Endothelial cell of umbilical vein (primary cell): Measurements from ENCODE around the gene OR9A2. TPM values are rescaled to one million over a fixed set of nuclear protein-coding genes. Genes with fewer than 3 reads are reported as not detected.

Experiments used
- BruUV-seq: library from RNA; stranded (reverse); fragments of 400-500 nt; replicated peaks from 2 replicates; lab custom pipeline; 2021; lab: Mats Ljungman, UMichigan
- CTCF ChIA-PET: fragments of 300-600, 350-600 bp; sonication (Branson Sonifier 250); formaldehyde crosslinking; loops from one replicate; lab custom pipeline; 2021; ENCODE audit warnings: antibody characterized with exemption, inconsistent platforms; lab: Charles Lee
- POLR2A ChIA-PET: fragments of 300-600, 350-600 bp; sonication (Branson Sonifier 250); formaldehyde crosslinking; loops from one replicate; lab custom pipeline; 2021; ENCODE audit warnings: antibody characterized with exemption, inconsistent platforms; lab: Charles Lee
- DNase-seq: peaks from one replicate; pipeline ENCODE4 v3.0.0-alpha.2; 2011; ENCODE audit warnings: low read depth, low spot score
- FAIRE-seq: peaks from 2 replicates; lab custom pipeline; 2011; peaks lifted over from hg19 to GRCh38; lab: Jason Lieb, UNC
- H2AFZ ChIP-seq: 2 replicates; pipeline ENCODE4 v1.6.0; 2012; ENCODE audit warnings: low read depth, low read length, control low read depth, inconsistent platforms
- H3K27ac ChIP-seq: 2 replicates; pipeline ENCODE4 v1.5.1; 2011; ENCODE audit warnings: low read depth, mild to moderate bottlenecking, control low read depth, low read length, moderate library complexity; ENCODE audit not compliant: insufficient read depth
- H3K27me3 ChIP-seq, 2 experiments: 2 replicates each; pipeline versions ENCODE4 v1.6.0 to v1.6.1; 2011; ENCODE audit warnings: low read length in 2 of 2, mixed read lengths in 1 of 2; ENCODE audit not compliant: control insufficient read depth in 2 of 2, insufficient read depth in 2 of 2
- H3K36me3 ChIP-seq, 2 experiments: 2 replicates in 1 of 2; 3 replicates in 1 of 2; pipeline ENCODE4 v1.5.1; 2011; ENCODE audit warnings: low read length in 2 of 2, mild to moderate bottlenecking in 1 of 2, moderate library complexity in 1 of 2; ENCODE audit not compliant: control insufficient read depth in 2 of 2, insufficient read depth in 2 of 2; ENCODE audit errors: extremely low read depth in 1 of 2
- H3K4me1 ChIP-seq: 3 replicates; pipeline ENCODE4 v1.5.1; 2011; ENCODE audit warnings: mild to moderate bottlenecking, low read length; ENCODE audit not compliant: control insufficient read depth, insufficient read depth; ENCODE audit errors: extremely low read depth
- H3K4me2 ChIP-seq: 2 replicates; pipeline ENCODE4 v1.6.1; 2011; ENCODE audit warnings: low read length, control low read depth, mixed read lengths; ENCODE audit not compliant: insufficient read depth
- H3K4me3 ChIP-seq, 3 experiments: fragments of 200-600 bp in 1 of 3; sonication (generic), shearing (Covaris generic) in 1 of 3; replicated peaks in 1 of 3; 2 replicates each; pipeline ENCODE4 v1.5.1; 2011 to 2016; ENCODE audit warnings: control low read depth in 3 of 3, low read length in 3 of 3, mild to moderate bottlenecking in 2 of 3, inconsistent platforms in 1 of 3, low read depth in 1 of 3, moderate library complexity in 1 of 3; ENCODE audit not compliant: insufficient read depth in 1 of 3
- H3K79me2 ChIP-seq: 2 replicates; pipeline ENCODE4 v1.6.0; 2012; ENCODE audit warnings: low read length, inconsistent platforms; ENCODE audit not compliant: control insufficient read depth, insufficient read depth
- H3K9ac ChIP-seq: replicated peaks from 2 replicates; pipeline ENCODE3; 2011; ENCODE audit warnings: low read length, control low read depth; ENCODE audit not compliant: insufficient read depth; ENCODE audit errors: extremely low read depth
- H3K9me1 ChIP-seq: replicated peaks from 3 replicates; pipeline ENCODE4 v1.6.0; 2011; ENCODE audit warnings: mild to moderate bottlenecking, low read length; ENCODE audit not compliant: control insufficient read depth, insufficient read depth; ENCODE audit errors: extremely low read depth
- H3K9me3 ChIP-seq: replicated peaks from 2 replicates; pipeline ENCODE4 v1.5.1; 2012; ENCODE audit warnings: low read length, inconsistent platforms; ENCODE audit not compliant: control insufficient read depth, insufficient read depth
- H4K20me1 ChIP-seq: replicated peaks from 2 replicates; pipeline ENCODE3; 2011; ENCODE audit warnings: mild to moderate bottlenecking, low read length; ENCODE audit not compliant: control insufficient read depth, insufficient read depth; ENCODE audit errors: extremely low read depth
- CTCF ChIP-seq, 2 donors: IDR thresholded peaks; 1 replicate in 1 of 2; 2 replicates in 1 of 2; pipeline ENCODE4 v1.5.1; 2011; ENCODE audit warnings: low read length in 2 of 2, mild to moderate bottlenecking in 2 of 2, moderate library complexity in 2 of 2, control low read depth in 1 of 2, inconsistent platforms in 1 of 2, low read depth in 1 of 2; ENCODE audit not compliant: insufficient read depth in 1 of 2; ENCODE audit errors: extremely low read depth in 1 of 2
- EZH2 ChIP-seq: IDR thresholded peaks from 2 replicates; pipeline ENCODE4 v1.6.1; 2012; ENCODE audit warnings: borderline replicate concordance, low read depth, mild to moderate bottlenecking, moderate library complexity, low read length, inconsistent platforms; ENCODE audit not compliant: severe bottlenecking
- FOS ChIP-seq: IDR thresholded peaks from 2 replicates; pipeline ENCODE4 v1.6.1; 2011; ENCODE audit warnings: mild to moderate bottlenecking, low read length, moderate library complexity, borderline replicate concordance; ENCODE audit not compliant: insufficient read depth
- GATA2 ChIP-seq: IDR thresholded peaks from 2 replicates; pipeline ENCODE4 v1.7.0; 2011; ENCODE audit warnings: low read depth, mild to moderate bottlenecking, moderate library complexity, mixed read lengths, low read length; ENCODE audit not compliant: insufficient read length, insufficient read depth
- JUN ChIP-seq: IDR thresholded peaks from 2 replicates; pipeline ENCODE4 v1.6.1; 2011; ENCODE audit warnings: borderline replicate concordance, low read depth; ENCODE audit not compliant: insufficient read length, insufficient read depth
- MAX ChIP-seq: IDR thresholded peaks from 2 replicates; pipeline ENCODE4 v1.6.1; 2011; ENCODE audit not compliant: insufficient read depth, insufficient read length
- MYC ChIP-seq: IDR thresholded peaks from one replicate; pipeline ENCODE4 v1.6.1; 2011; ENCODE audit warnings: mild to moderate bottlenecking, low read depth, low read length
- POLR2A ChIP-seq: IDR thresholded peaks from 2 replicates; pipeline ENCODE4 v1.6.1; 2012; ENCODE audit warnings: low read depth, mild to moderate bottlenecking, control low read depth, low read length
- POLR2AphosphoS5 ChIP-seq: IDR thresholded peaks from 2 replicates; pipeline ENCODE4 v1.6.1; 2012; ENCODE audit warnings: low read depth, mild to moderate bottlenecking, control low read depth, low read length, moderate library complexity; ENCODE audit not compliant: insufficient read depth
- dilution Hi-C: fragments of 300-500 bp; cut with MboI; formaldehyde crosslinking; loops from one replicate; pipeline ENCODE4 v1.15.0; 2019; ENCODE audit warnings: low sequenced_read_pairs; ENCODE audit not compliant: extremely low pct_ligation_motif_present
- intact Hi-C: fragments of 100-400 bp; cut with micrococcal nuclease; formaldehyde crosslinking; loops from one replicate; pipeline ENCODE4 v1.10.0; 2022
- polyA plus RNA-seq, 4 experiments: library from polyadenylated mRNA; depleted of rRNA in 3 of 4; stranded (reverse) in 3 of 4; unstranded in 1 of 4; fragments of >200 nt; gene quantifications; 2 replicates each; pipeline versions ENCODE4 v1.2.1 to v1.2.3, GENCODE V29; 2011 to 2012; ENCODE audit warnings: missing spikeins in 1 of 4
- total RNA-seq: library from RNA; stranded (reverse); gene quantifications from 2 replicates; pipeline ENCODE4 v1.2.3, GENCODE V29; 2021

The OR9A2 gene
- total and polyA plus RNA-seq, 2 donors (not counting 3 experiments of a cell fraction or from before 2014, with no cell fraction given): not detected

- TF ChIP-seq MYC: no peak
- TF ChIP-seq POLR2A: no peak
- TF ChIP-seq GATA2: no peak
- no peak for TF ChIP-seq JUN
- no peak for TF ChIP-seq MAX
- TF ChIP-seq FOS: no peak
- no peak for TF ChIP-seq CTCF (IDR thresholded peaks at IDR 0.05; ENCODE audit: extremely low read depth in 1 of 2, insufficient read depth in 1 of 2, low read depth in 1 of 2, low read length in 2 of 2)
- no peak for TF ChIP-seq EZH2
- TF ChIP-seq POLR2AphosphoS5: no peak
- no peak for FAIRE-seq
- CTCF ChIA-PET: interaction anchor here (0.7 to 26.4 kb wide), 2 partner anchors 218 to 222 kb away, joined by 6 to 967 read pairs; partner anchors contain the start of gene TAS2R40
- H3K27ac ChIP-seq: no peak overlapping the region
- no TSS peak for BruUV-seq
- H2AFZ ChIP-seq: no peak overlapping the region
- POLR2A ChIA-PET: no interaction called here
- H3K4me1 ChIP-seq: no peaks in the 10 kb centered on the region
- H3K9me3 ChIP-seq: no peaks in the 10 kb centered on the region
- H3K27me3 ChIP-seq: peaks cover 0 to 2% of the 10 kb centered on the region in 2 experiments
- no peaks in the 10 kb centered on the region for H3K36me3 ChIP-seq
- intact Hi-C loops: no loop called here
- H4K20me1 ChIP-seq: no peaks in the 10 kb centered on the region
- H3K9me1 ChIP-seq: no peaks in the 10 kb centered on the region
- H3K4me2 ChIP-seq: no peak overlapping the region
- no peak overlapping the region for H3K9ac ChIP-seq
- no peaks in the 10 kb centered on the region for H3K79me2 ChIP-seq
- H3K4me3 ChIP-seq: no peak overlapping the region
- DNase-seq: no peak
- dilution Hi-C loops: no loop called here
These were observed 29.4 kb downstream of the OR9A2 start for GRCh38 chr7:142997456-142997989.
